Left ventricle myocardium inferior (tissue), 1 donor: ENCODE data around the gene SLC39A11. TPM values are rescaled to one million over a fixed set of nuclear protein-coding genes. Genes with fewer than 3 reads are reported as not detected.
"Not testable (repeated sequence)": the region's sequence is repeated elsewhere in the genome, so short reads cannot be mapped to it uniquely, and the experiment has no call there.

Experiments
- DNase-seq: peaks from one replicate; pipeline ENCODE4 v3.0.0-alpha.2; 2020
- H3K27ac ChIP-seq: fragments of 200-600 bp; replicated peaks from 2 replicates; pipeline ENCODE4 v1.8.0; 2021
- H3K27me3 ChIP-seq: fragments of 200-600 bp; 2 replicates; pipeline ENCODE4 v1.8.0; 2021; ENCODE audit warnings: low read depth
- H3K36me3 ChIP-seq: fragments of 200-600 bp; 2 replicates; pipeline ENCODE4 v1.8.0; 2021
- H3K4me1 ChIP-seq: fragments of 200-600 bp; 2 replicates; pipeline ENCODE4 v1.8.0; 2021
- H3K4me3 ChIP-seq: fragments of 200-600 bp; 2 replicates; pipeline ENCODE4 v1.8.0; 2021; ENCODE audit warnings: mild to moderate bottlenecking, moderate library complexity
- H3K9me3 ChIP-seq: fragments of 200-600 bp; replicated peaks from 2 replicates; pipeline ENCODE4 v1.8.0; 2021
- intact Hi-C: fragments of 100-400 bp; cut with micrococcal nuclease; formaldehyde crosslinking; loops from one replicate; pipeline ENCODE4 v1.11.0; 2022
- total RNA-seq: library from RNA; stranded (reverse); fragmentation: NEBNext Ultra II Directional; extraction: Animal tissue kit (Norgen Biotek cat#: 25700); gene quantifications from one replicate; pipeline ENCODE4 v1.2.1, GENCODE V29; 2021
- TF ChIP-seq, protein P1 (sequence below): fragments of 200-600 bp; IDR thresholded peaks from 2 replicates; pipeline ENCODE4 v1.8.0; 2021; ENCODE audit warnings: antibody characterized with exemption, mild to moderate bottlenecking, borderline replicate concordance
- donor health status: DM: no; HTN: yes; CAD: no; lungs with severe emphysema.

The SLC39A11 gene
- total RNA-seq, 1 donor from 2014 or later: 6.4 TPM

DNA sequence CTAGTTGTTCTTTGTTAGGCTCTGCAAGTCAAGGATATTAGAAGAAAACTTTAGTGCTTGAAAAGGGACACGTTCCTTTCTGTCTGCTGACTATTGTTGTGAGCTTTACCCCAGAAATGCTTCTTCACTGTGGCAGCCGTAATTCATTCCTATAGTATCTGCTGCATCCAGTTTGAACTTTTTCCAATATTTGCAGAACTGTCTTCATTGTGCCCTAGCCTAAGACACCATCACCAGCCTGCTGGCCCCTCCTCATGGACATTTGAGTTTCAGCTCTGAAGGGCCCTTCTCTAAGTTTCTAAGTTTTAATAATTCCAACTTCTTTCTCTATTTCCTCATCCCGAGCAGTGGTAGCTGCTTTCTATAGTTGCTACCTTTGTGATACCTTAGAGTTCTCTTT is 91.7 kb downstream of the SLC39A11 start:
- no peak overlapping the region for H3K27ac ChIP-seq
- peaks cover 5% of the 10 kb centered on the region for H3K36me3 ChIP-seq
- no peak overlapping the region for H3K4me3 ChIP-seq
- TF ChIP-seq, protein P1, sequence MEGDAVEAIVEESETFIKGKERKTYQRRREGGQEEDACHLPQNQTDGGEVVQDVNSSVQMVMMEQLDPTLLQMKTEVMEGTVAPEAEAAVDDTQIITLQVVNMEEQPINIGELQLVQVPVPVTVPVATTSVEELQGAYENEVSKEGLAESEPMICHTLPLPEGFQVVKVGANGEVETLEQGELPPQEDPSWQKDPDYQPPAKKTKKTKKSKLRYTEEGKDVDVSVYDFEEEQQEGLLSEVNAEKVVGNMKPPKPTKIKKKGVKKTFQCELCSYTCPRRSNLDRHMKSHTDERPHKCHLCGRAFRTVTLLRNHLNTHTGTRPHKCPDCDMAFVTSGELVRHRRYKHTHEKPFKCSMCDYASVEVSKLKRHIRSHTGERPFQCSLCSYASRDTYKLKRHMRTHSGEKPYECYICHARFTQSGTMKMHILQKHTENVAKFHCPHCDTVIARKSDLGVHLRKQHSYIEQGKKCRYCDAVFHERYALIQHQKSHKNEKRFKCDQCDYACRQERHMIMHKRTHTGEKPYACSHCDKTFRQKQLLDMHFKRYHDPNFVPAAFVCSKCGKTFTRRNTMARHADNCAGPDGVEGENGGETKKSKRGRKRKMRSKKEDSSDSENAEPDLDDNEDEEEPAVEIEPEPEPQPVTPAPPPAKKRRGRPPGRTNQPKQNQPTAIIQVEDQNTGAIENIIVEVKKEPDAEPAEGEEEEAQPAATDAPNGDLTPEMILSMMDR: no peak
- H3K4me1 ChIP-seq: no peaks in the 10 kb centered on the region
- no peak for DNase-seq
- no peaks in the 10 kb centered on the region for H3K9me3 ChIP-seq
- intact Hi-C loops: no loop called here
- H3K27me3 ChIP-seq: no peaks in the 10 kb centered on the region

DNA sequence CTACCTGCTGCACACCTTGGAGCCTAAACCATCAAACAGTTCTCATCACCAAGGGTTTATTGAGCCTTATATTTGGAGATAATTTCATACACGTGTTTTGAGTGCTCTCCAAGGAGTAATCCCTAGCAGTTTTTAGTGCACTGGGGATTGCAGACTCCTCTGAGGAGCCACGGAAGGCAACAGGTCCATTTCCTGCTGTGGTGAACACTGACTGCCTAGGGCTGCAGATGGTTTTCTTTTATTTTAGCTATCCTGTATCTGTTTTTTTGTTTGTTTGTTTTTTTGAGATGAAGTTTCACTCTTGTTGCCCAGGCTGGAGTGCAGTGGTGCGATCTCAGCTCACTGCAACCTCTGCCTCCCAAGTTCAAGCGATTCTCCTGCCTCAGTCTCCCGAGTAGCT is 93.0 kb downstream of the SLC39A11 start:
- H3K27me3 ChIP-seq, DNase-seq, H3K36me3 ChIP-seq, intact Hi-C loops, H3K4me1 ChIP-seq, H3K4me3 ChIP-seq, H3K9me3 ChIP-seq, H3K27ac ChIP-seq: not testable (repeated sequence)

DNA sequence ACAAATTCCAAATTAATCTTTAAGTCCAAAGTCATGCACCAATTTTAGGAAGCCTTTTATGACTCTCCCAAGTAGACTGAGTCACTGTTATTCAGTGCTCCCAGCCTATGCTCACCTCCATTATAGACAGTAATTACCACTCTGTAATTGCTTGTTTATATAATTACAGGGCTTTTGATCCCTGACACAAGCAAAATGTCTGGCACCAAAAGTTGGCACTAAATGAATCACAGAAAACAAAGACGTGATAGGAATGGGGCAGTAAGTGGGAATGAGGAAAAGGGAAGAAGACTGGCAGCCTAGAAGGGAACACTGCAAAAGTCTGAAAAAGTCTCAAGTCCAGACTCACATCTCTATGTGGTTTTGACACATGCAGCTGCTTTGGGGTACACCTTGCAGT is 94.1 kb downstream of the SLC39A11 start:
- no peaks in the 10 kb centered on the region for H3K4me1 ChIP-seq
- intact Hi-C loops: no loop called here
- DNase-seq: no peak
- H3K27me3 ChIP-seq: no peaks in the 10 kb centered on the region
- no peak overlapping the region for H3K4me3 ChIP-seq
- peaks cover 5% of the 10 kb centered on the region for H3K36me3 ChIP-seq
- TF ChIP-seq, protein P1: no peak
- no peak overlapping the region for H3K27ac ChIP-seq
- peaks cover 8% of the 10 kb centered on the region for H3K9me3 ChIP-seq

DNA sequence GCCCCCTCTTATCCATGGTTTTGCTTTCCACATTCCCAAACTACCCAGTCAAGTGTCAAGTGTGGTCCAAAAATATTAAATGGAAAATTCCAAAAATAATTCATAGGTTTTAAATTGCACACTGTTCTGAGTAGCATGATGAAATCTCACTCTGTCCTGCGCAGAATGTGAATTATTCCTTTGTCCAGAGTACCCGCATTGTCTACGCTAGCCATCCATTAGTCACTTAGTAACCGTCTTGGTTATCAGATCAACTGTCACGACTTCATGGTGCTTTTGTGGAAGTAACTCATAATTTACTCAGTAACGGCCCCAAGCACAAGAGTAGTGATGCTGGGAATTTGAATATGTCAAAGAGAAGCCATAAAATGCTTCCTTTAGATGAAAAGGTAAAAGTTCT is 94.9 kb downstream of the SLC39A11 start:
- no peaks in the 10 kb centered on the region for H3K27me3 ChIP-seq
- DNase-seq: no peak

DNA sequence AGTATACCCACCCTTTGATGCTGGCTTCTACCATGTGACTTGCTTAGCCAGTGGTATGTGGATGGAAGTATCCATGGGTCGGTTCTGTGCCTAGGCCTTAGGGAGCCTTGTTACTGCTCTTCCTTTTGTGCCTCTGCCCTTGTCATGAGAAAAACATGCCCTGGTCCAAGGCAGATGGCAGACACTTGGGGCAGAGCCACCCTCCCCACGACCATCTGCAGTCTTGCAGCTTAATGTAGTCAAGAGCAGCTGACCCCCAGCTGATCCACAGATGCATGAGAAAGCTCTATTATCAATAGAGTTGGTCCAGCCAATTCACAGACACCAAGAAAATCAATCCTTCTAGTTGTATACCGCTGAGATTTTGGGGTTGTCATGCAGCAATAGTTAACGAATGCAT is 95.7 kb downstream of the SLC39A11 start:
- H3K27ac ChIP-seq: no peak overlapping the region
- intact Hi-C loops: no loop called here
- H3K9me3 ChIP-seq: peaks cover 8% of the 10 kb centered on the region
- H3K36me3 ChIP-seq: peaks cover 5% of the 10 kb centered on the region
- no peak overlapping the region for H3K4me3 ChIP-seq
- DNase-seq: no peak
- H3K27me3 ChIP-seq: no peaks in the 10 kb centered on the region
- no peaks in the 10 kb centered on the region for H3K4me1 ChIP-seq
- TF ChIP-seq, protein P1: no peak

More for the DNA sequence above, 94.9 kb downstream of the SLC39A11 start:
- Histone ChIP-seq H3K4me1 (no peaks in the 10 kb centered on the region), H3K36me3 (peaks cover 5% of the 10 kb centered on the region), H3K9me3 (peaks cover 8% of the 10 kb centered on the region), H3K27ac (no peak overlapping the region), H3K4me3 (no peak overlapping the region)
- intact Hi-C loops: no loop called here
- TF ChIP-seq, protein P1: no peak

DNA sequence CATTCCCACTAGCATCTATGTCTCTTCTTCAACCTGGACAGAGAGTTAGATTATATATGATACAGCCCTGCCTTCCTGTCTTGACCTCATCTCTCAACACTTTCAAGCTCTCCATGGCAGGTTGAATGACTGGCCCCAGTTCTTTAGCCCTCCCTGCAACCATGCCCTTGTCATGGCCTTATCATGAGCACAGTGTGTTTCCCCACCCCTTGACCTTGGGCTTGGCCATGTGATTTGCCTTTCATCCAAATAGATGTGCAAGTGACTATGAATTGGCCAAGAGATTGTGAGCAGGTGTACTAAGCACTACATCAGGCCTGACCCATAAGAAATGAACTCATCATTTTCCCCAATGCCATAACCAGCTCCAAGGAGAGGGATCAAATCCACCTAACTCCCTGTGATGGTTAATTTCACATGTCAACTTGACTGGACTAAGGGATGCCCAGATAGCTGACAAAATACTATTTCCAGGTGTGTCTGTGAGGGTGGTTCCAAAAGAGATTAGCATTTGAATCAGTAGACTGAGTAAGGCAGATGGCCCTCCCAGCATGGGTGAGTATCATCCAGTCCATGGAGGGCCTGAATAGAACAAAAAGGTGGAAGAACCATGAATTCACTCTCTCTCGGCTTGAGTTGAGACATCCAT is 97.4 kb downstream of the SLC39A11 start:
- H3K9me3 ChIP-seq: peaks cover 8% of the 10 kb centered on the region
- no peaks in the 10 kb centered on the region for H3K27me3 ChIP-seq
- no peak for DNase-seq
- H3K4me1 ChIP-seq: no peaks in the 10 kb centered on the region
- H3K27ac ChIP-seq: no peak overlapping the region
- intact Hi-C loops: no loop called here
- TF ChIP-seq, protein P1: no peak
- peaks cover 5% of the 10 kb centered on the region for H3K36me3 ChIP-seq
- no peak overlapping the region for H3K4me3 ChIP-seq

GRCh38 chr17:72992783-72993467 is 99.6 kb downstream of the SLC39A11 start:
- H3K27ac ChIP-seq, H3K4me1 ChIP-seq, H3K27me3 ChIP-seq, H3K36me3 ChIP-seq, intact Hi-C loops, H3K9me3 ChIP-seq, H3K4me3 ChIP-seq, DNase-seq: not testable (repeated sequence)
